Right renal cortex interstitium (tissue), 3 donors: ENCODE data around the gene DEFB114. TPM values are rescaled to one million over a fixed set of nuclear protein-coding genes. Genes with fewer than 3 reads are reported as not detected.

Source experiments
- DNase-seq, 3 donors: peaks; one replicate each; pipeline ENCODE4 v3.0.0-alpha.2; 2013; ENCODE audit warnings: low read depth in 3 of 3, low spot score in 2 of 3
- polyA plus RNA-seq, 3 donors: library from polyadenylated mRNA; unstranded; fragments of 120-200 nt; gene quantifications; one replicate each; pipeline ENCODE4 v1.2.1, GENCODE V29; 2013; ENCODE audit not compliant: insufficient read length in 3 of 3

The DEFB114 gene
- polyA plus RNA-seq, 3 donors = not detected

DNA sequence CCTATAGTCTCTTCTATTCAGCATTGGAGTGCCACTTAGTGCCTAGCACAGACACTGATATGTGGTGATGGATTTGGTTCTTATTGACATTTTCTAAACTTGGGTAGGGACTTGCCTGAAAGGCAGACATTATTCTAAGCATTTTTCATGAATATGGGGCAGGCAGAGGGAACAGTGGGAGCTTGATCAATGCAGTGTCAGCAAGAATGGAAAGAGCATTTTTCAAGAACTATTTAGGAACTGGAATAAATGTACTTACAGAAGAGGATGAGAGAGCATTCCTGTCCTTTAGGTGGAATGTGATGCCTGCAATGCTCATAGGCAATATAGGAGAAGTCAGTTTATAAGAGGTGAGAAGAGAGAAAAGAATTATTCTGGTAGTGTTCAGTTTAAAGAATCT, 26.2 kb downstream of the DEFB114 start:
- DNase-seq = no peak

DNA sequence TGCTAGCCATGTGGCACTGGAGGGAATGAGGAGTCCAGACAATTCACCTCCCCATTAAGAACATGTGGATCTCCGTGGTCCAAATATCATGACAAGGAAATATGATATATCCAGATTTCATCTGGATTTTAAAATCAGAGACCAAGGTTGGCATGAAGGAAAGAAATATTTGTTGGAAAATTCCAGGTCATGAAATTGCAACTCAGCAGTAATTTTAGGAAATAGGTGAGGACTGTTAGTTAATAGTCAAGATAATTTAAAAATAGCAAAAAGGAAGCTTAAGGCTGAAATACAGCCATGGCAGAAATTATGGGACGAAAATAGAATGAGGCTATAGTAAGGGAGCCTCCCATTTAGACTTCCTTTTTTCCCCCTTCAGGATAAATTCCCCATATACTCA, 26.9 kb downstream of the DEFB114 start:
- no peak for DNase-seq

GRCh38 chr6:49935387-49935786, 28.6 kb downstream of the DEFB114 start:
- DNase-seq = no peak

- DNase-seq = no peak
Measured at GRCh38 chr6:49934770-49935169, 29.2 kb downstream of the DEFB114 start.

DNA sequence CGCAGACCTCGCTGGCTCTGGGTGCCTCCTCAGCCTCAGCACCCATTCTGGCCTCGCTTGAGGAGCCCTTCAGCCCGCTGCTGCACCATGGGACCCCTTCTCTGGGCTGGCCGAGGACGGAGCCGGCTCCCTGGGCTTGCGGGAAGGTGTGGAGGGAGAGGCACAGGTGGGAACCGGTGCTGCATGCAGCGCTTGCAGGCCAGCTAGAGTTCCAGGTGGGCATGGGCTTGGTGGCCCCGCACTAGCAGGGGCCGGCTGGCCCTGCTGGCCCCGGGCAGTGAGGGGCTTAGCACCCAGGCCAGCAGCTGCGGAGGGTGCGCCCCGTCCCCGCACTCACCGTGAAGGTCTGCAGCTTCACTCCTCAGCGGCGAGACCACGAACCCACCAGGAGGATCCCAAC, 30.4 kb downstream of the DEFB114 start:
- no peak for DNase-seq

DNA sequence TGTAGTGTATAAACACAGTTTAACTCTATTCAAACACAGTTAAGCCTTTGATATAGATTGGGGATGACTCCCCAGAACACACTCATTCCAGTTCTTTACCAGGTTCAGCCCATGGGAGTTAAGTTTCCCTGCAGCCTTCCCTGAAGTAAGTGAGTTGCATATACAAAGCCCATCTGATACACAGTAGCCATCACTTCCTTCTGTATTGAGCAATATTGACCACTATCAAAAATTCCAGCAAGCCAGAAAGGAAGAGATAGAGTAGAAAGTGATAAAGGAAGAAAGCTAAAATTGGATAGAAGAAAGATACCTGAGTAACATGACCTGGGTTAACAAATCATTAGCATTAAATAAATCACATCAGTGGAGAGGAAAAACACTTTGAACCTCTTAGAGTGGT, 34.6 kb downstream of the DEFB114 start:
- DNase-seq = no peak

DNA sequence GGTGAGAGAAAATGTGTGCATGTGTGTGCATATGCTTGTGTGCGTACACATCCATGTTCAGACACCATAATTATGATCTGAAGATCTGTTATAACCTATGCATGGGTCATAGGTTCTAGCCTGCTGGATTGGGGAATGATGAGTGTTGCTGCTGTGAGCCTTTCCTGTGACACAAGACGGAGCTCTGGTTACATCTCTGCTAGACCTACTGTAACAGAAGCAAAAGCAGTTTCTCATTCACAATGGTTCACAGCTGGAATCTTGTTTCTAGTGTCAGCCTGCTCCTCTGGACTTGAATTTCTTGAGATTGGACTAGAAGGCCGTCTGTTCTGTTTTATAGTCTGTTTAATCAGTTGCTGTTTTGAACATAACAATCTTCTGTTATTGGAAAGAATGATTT, 40.1 kb downstream of the DEFB114 start:
- no peak for DNase-seq

- DNase-seq = no peak
Measured at GRCh38 chr6:49919935-49920644, 43.9 kb downstream of the DEFB114 start.

GRCh38 chr6:49919261-49919660, 44.7 kb downstream of the DEFB114 start:
- no peak for DNase-seq

GRCh38 chr6:49918787-49919186, 45.2 kb downstream of the DEFB114 start:
- no peak for DNase-seq

DNA sequence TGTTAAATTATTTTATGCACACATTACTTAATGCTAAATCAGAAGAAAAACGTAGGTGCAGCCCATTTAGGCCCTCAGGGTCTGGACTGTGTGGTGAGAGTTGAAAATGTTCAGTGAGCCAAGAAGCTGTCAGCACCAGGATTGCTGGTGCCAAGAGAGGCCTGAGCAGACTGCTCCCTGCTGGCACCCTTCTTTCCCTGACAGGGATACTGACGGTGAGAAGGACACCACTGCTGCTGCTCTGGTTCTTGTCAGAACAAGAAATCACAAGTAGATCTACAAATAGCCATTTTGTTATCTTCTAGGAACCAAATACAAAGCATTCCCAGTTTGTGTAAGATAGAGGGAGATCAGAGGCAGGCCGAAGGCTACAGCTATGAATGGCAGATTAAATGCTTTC, 48.9 kb downstream of the DEFB114 start:
- DNase-seq = no peak

GRCh38 chr6:49913636-49914375, 50.2 kb downstream of the DEFB114 start:
- DNase-seq = no peak

GRCh38 chr6:49912196-49912595, 51.8 kb downstream of the DEFB114 start:
- DNase-seq = no peak

DNA sequence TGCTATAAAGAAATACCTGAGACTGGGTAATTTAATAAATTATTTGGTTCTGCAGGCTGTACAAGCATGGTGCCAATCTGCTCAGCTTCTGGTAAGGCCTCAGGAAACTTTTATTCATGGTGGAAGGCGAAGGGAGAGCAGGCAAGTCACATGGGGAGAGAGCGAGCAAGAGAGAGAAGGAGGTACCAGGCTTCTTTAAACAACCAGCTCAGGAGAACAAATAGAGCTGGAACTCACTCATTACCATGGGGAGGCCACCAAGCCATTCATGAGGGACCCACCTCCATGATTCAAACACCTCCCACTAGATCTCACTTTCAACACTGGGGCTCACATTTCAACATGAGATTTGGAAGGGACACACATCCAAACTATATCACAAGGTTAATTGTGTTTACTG, 52.7 kb downstream of the DEFB114 start:
- DNase-seq = no peak

Other genes starting within 250 kb of the DEFB114 start
- gene CRISP3, start 219.8 kb downstream of the DEFB114 start, polyA plus RNA-seq = under 1 TPM; 0.10 to 0.55 (median 0.10) TPM
- not detected for gene PGK2, start 176.9 kb downstream of the DEFB114 start, polyA plus RNA-seq
- under 1 TPM in 2 of 3 donors, not detected in 1; 0.10 to 0.12 TPM for gene CRISP1, start 97.6 kb downstream of the DEFB114 start, polyA plus RNA-seq
- not detected for gene DEFB113, start 5.5 kb upstream of the DEFB114 start, polyA plus RNA-seq
- not detected for gene DEFB110, start 57.8 kb upstream of the DEFB114 start, polyA plus RNA-seq
- not detected for gene DEFB112, start 85.8 kb upstream of the DEFB114 start, polyA plus RNA-seq